Omental fat pad (tissue), 4 donors: ENCODE results near the gene ZKSCAN7. TPM values are rescaled to one million over a fixed set of nuclear protein-coding genes. Genes with fewer than 3 reads are reported as not detected.
"Not testable (repeated sequence)": the region's sequence is repeated elsewhere in the genome, so short reads cannot be mapped to it uniquely, and the experiment has no call there.

ENCODE experiments used
- ATAC-seq: fragments of 150-250 bp; one replicate; pipeline ENCODE4 v1.9.1; 2016; ENCODE audit warnings: mild to moderate bottlenecking, moderate library complexity; ENCODE audit not compliant: low FRiP score
- DNase-seq: peaks from one replicate; pipeline ENCODE4 v3.0.0-alpha.2; 2019; ENCODE audit warnings: low spot score
- total RNA-seq, 4 donors: library from RNA; depleted of rRNA; stranded (reverse); fragments of >200 nt; gene quantifications; one replicate each; pipeline ENCODE4 v1.1.0, GENCODE V29; 2016
- TF ChIP-seq, protein P1 (sequence below), 3 donors: fragments of 450-650 bp; IDR thresholded peaks; one replicate each; pipeline ENCODE4 v1.5.1; 2016 to 2017; ENCODE audit warnings: antibody characterized with exemption in 3 of 3, mild to moderate bottlenecking in 3 of 3, moderate library complexity in 2 of 3

Gene ZKSCAN7
- total RNA-seq, 4 donors from 2014 or later = 1.8 to 7.6 (median 3.9) TPM

DNA sequence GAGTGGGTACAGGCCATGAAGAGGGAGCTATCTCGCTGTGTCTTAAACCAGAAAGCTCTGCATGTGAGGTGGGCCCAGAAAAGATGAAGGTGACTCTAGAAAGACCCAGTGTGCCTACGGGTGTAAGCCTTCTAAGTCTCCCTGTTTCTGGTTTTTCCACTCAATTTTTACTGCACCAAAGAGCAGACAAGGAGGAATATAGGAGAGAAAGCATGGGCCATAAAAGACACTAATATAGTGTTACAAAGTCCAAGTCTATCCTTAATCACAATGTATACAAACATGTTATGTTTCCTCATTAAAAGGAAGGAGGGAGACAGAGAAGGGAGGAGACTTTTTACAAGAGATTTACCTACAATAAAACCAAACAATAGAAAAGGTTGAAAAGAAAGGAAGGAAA, 24.1 kb upstream of the ZKSCAN7 start:
- TF ChIP-seq, protein P1, sequence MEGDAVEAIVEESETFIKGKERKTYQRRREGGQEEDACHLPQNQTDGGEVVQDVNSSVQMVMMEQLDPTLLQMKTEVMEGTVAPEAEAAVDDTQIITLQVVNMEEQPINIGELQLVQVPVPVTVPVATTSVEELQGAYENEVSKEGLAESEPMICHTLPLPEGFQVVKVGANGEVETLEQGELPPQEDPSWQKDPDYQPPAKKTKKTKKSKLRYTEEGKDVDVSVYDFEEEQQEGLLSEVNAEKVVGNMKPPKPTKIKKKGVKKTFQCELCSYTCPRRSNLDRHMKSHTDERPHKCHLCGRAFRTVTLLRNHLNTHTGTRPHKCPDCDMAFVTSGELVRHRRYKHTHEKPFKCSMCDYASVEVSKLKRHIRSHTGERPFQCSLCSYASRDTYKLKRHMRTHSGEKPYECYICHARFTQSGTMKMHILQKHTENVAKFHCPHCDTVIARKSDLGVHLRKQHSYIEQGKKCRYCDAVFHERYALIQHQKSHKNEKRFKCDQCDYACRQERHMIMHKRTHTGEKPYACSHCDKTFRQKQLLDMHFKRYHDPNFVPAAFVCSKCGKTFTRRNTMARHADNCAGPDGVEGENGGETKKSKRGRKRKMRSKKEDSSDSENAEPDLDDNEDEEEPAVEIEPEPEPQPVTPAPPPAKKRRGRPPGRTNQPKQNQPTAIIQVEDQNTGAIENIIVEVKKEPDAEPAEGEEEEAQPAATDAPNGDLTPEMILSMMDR (IDR thresholded peaks at IDR 0.05) = no peak
- DNase-seq (no peak), ATAC-seq (no peak)

DNA sequence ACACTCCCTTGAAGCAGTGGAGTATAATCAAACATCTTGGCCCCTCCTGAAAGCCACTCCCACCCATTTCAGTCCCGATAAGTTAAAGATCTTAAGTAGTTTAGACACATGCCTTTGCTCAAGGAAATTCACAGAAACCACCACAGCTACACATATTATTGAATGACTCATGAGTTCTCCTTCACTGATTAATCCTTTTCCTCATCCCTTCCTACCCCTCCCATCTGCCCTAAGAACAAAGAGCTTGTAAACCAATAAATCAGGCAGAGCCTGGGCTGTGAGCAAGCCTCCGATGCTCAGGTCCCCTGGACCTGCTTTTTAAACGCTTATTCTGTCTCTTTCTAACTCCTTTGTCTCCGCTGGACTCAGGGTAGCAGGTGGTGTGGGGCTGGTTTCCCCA, 20.3 kb upstream of the ZKSCAN7 start:
- not testable (repeated sequence) for ATAC-seq, DNase-seq

DNA sequence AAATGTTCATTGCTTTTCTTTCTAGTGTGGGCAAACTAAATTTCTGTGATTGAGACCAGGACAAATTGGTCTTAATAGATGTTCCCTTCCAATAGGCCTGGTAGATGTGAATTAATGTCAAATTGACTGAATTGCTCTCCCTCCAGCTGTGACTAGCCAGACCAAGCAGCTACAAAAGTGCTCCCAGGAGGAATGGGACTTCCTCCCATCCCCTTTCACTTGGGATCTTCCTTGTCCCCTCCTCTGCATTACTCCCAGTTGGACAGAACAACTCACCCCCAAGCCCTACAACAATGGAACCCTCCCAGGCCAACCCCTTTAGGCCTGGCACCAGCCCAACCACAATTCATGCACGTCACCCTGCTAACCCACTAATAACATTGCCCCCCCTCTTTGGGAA, 19.6 kb upstream of the ZKSCAN7 start:
- TF ChIP-seq, protein P1 (IDR thresholded peaks at IDR 0.05) = no peak
- ATAC-seq (no peak), DNase-seq (no peak)

DNA sequence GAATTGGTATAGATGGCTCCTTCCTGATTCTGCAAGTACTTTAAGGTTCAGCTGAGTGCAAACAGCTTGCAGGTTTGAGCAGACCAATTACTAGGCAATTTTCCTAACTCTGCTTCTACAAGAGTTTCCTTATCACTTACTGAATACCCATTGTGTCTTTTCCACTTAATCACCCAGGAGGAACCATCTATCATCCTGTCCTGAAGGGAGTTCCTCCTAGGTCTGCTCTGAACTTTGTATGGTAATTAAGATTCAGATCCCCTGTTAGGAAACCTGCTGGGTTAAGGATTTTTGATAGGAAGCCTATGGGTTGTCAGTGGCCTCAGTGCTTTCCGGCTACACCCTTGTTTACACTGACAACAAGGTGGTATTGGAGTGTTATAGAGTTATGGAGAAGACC, 10.2 kb upstream of the ZKSCAN7 start:
- not testable (repeated sequence) for ATAC-seq, DNase-seq

DNA sequence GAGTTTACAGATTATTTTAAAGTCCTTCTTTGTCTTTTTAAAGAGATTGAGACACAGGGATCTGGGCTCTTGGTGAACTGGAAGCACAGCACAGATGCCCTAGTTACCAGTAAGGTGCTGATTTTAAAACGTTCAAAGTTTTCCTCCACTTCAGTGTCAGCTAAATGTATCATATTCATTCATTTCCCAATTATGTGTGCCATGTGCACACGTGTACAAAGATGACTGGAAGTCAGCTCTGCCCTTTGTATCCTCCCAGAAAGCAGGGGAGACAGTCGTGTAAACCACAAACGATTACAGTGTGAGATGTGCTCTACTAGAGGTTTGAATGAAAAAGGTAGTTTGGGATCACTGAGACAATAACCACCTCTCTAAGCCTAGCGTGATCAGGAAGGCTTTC, 730 bp downstream of the ZKSCAN7 start:
- DNase-seq (no peak), ATAC-seq (no peak)
- TF ChIP-seq, protein P1 (IDR thresholded peaks at IDR 0.05) = no peak

DNA sequence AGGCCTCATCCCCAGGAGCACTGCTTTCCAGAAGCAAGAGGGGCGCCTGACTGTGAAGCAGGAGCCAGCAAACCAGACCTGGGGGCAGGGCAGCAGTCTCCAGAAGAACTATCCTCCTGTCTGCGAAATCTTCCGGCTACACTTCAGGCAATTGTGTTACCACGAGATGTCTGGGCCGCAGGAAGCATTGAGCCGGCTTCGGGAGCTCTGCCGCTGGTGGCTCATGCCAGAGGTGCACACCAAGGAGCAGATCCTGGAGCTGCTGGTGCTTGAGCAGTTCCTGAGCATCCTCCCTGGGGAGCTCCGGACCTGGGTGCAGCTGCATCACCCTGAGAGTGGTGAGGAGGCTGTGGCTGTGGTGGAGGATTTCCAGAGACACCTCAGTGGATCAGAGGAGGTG, 2.1 kb downstream of the ZKSCAN7 start:
- ATAC-seq (no peak), DNase-seq (no peak)
- TF ChIP-seq, protein P1 (IDR thresholded peaks at IDR 0.05) = no peak

DNA sequence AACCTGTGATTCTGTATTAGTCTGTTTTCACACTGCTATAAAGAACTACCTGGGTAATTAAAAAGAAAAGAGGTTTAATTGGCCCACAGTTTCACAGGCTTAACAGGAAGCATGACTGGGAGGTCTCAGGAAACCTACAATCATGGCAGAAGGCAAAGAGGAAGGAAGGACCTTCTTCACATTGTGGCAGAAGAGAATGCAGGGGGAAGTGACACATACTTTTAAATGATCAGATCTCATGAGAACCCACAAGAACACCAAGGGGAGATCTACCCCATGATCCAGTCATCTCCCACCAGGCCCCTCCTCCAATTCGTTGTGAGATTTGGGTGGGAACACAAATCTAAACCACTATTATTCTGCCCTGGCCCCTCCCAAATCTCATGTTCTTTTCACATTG, 6.1 kb downstream of the ZKSCAN7 start:
- no peak for ATAC-seq
- TF ChIP-seq, protein P1 (IDR thresholded peaks at IDR 0.05) = no peak
- DNase-seq = no peak

DNA sequence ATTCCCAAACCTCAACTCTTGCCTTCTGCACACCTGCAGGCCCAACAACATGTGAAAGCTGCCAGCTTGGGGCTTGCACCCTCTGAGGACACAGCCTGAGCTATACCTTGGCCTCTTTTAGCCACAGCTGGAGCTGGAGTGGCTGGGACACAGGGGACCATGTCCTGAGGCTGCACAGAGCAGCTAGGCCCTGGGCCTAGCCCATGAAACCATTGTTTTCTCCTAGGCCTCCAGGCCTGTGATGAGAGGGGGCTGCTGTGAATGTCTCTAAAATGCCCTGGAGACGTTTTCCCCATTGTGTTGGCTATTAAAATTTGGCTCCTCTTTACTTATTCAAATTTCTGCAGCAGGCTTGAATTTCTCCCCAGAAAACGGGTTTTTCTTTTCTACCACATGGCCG, 7.2 kb downstream of the ZKSCAN7 start:
- no peak for ATAC-seq
- DNase-seq = no peak
- TF ChIP-seq, protein P1 (IDR thresholded peaks at IDR 0.05) = no peak
